HG02678 (cell line): ENCODE results near the gene CFAP44.
"Not testable (repeated sequence)": the region's sequence is repeated elsewhere in the genome, so short reads cannot be mapped to it uniquely, and the experiment has no call there.

Source experiments
- ATAC-seq: cut with Tn5 transposase; IDR thresholded peaks from one replicate; pipeline ENCODE4 v1.9.1; 2021; ENCODE audit warnings: mild to moderate bottlenecking, moderate library complexity; ENCODE audit not compliant: unreplicated experiment

Gene CFAP44

GRCh38 chr3:113441051-113441770 lies at the start of gene CFAP44:
Gene CFAP44 (minus strand): TSS chr3:113441493. CDS start chr3:113433664, 7,829 bp downstream.
- ATAC-seq = peak; percentile 77

GRCh38 chr3:113485161-113485609 lies 43.9 kb upstream of the CFAP44 start:
- no peak for ATAC-seq

- no peak for ATAC-seq
These were observed 27.2 kb upstream of the CFAP44 start for GRCh38 chr3:113468539-113468938.

- ATAC-seq = no peak
These were observed 20.2 kb upstream of the CFAP44 start for GRCh38 chr3:113461488-113461887.

- ATAC-seq = not testable (repeated sequence)
These were observed 17.3 kb upstream of the CFAP44 start for GRCh38 chr3:113458554-113458953.

GRCh38 chr3:113455446-113455845 lies 14.2 kb upstream of the CFAP44 start:
- no peak for ATAC-seq

- ATAC-seq = no peak
These were observed 13.3 kb upstream of the CFAP44 start for GRCh38 chr3:113454630-113455029.

- no peak for ATAC-seq
These were observed 12.8 kb upstream of the CFAP44 start for GRCh38 chr3:113454057-113454456.

- no peak for ATAC-seq
These were observed 9.6 kb upstream of the CFAP44 start for GRCh38 chr3:113450911-113451310.

- no peak for ATAC-seq
These were observed 1.7 kb downstream of the CFAP44 start for GRCh38 chr3:113439606-113440005.

- no peak for ATAC-seq
These were observed 3.1 kb downstream of the CFAP44 start for GRCh38 chr3:113438224-113438623.

GRCh38 chr3:113437411-113437810 lies 3.9 kb downstream of the CFAP44 start:
- ATAC-seq = no peak

GRCh38 chr3:113436809-113437208 lies 4.5 kb downstream of the CFAP44 start:
- ATAC-seq = no peak

GRCh38 chr3:113431811-113432210 lies 9.5 kb downstream of the CFAP44 start:
- ATAC-seq = no peak

GRCh38 chr3:113428581-113428980 lies 12.7 kb downstream of the CFAP44 start:
- ATAC-seq = no peak

GRCh38 chr3:113423699-113424098 lies 17.6 kb downstream of the CFAP44 start:
- ATAC-seq = peak; percentile 76

- no peak for ATAC-seq
These were observed 20.2 kb downstream of the CFAP44 start for GRCh38 chr3:113421082-113421481.

GRCh38 chr3:113409676-113410075 lies 31.6 kb downstream of the CFAP44 start:
- ATAC-seq = no peak

GRCh38 chr3:113405180-113405579 lies 36.1 kb downstream of the CFAP44 start:
- ATAC-seq = no peak

- no peak for ATAC-seq
These were observed 36.7 kb downstream of the CFAP44 start for GRCh38 chr3:113404637-113405036.
